GM21576 (cell line): Measurements from ENCODE around the gene SLCO3A1.

Source experiments
- ATAC-seq: cut with Tn5 transposase; IDR thresholded peaks from one replicate; pipeline ENCODE4 v1.9.1; 2021; ENCODE audit warnings: mild to moderate bottlenecking, moderate library complexity; ENCODE audit not compliant: unreplicated experiment

Gene SLCO3A1

GRCh38 chr15:92151168-92151567 is 297.7 kb downstream of the SLCO3A1 start:
- no peak for ATAC-seq

DNA sequence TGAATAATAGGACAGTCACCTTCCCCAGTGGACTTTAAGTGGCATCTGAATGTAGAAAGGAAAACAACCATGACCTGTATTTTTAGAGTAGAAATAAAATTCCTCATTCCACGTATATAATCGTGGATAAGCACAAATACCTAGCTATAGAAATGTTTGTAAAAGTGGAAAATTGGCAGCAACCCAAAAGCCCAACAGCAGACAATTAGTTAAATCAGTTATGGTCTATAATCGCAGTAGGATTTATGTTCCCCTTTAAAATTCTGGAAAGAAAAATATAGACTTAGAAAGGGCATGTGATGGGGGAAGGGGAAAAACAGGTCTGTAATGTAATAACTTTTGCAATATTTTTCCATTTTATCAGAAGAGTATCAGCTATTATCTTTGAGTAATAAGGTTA is 298.2 kb downstream of the SLCO3A1 start:
- ATAC-seq = no peak

GRCh38 chr15:92152983-92153382 is 299.5 kb downstream of the SLCO3A1 start:
- ATAC-seq = no peak

DNA sequence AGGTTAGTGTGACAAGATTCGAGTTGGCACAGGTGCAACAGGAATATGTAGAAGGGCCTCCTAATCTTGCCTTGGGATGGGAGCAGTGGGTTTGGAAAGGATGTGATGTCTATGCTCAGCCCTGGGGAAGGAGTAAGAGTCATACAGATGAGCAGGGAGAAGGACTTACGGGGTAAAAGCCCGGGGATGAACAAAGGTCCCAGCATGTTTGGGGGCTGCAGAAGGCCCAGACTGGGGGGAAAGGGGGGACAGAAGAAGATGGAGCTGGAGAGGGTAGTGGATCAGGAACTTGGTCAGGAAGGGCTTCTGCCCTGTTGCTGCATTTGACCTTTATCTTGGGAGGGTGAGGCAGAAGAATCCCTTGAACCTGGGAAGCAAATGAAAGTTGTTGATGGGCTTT is 300.1 kb downstream of the SLCO3A1 start:
- no peak for ATAC-seq

GRCh38 chr15:92155934-92156333 is 302.4 kb downstream of the SLCO3A1 start:
- ATAC-seq = no peak

DNA sequence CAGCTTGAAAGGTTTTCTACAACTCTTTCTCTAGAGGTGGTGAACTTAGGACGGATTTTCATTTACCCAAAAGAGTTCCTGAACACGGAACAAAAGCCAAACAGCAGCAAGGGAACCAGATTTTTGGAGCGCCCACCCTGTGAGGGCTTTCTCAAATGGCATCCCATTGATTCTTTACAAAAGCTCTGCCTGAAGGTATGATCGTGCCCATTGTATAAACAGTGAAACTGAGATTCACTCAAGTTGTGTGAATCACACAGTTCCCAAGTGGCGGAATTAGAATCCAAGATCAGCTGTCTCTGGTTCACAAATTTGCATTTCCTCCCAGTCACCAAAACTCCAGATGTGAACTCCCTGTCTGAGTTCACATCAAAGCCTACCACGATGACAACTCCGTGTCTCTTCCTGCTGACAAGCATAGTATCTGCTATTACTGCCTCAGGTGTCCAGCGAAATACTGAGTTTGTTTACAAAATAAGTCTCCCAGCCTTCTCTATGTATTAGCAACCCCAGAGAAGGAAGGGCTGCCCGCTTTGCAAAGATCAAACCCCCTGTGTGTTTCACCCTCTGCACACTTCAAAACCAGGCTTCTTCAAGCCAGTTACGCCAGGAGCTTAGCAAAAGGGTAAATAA is 304.3 kb downstream of the SLCO3A1 start:
- ATAC-seq = no peak

GRCh38 chr15:92158426-92158825 is 304.9 kb downstream of the SLCO3A1 start:
- peak; percentile 34 for ATAC-seq

- no peak for ATAC-seq
Measured at GRCh38 chr15:92159481-92159880, 306.0 kb downstream of the SLCO3A1 start.

DNA sequence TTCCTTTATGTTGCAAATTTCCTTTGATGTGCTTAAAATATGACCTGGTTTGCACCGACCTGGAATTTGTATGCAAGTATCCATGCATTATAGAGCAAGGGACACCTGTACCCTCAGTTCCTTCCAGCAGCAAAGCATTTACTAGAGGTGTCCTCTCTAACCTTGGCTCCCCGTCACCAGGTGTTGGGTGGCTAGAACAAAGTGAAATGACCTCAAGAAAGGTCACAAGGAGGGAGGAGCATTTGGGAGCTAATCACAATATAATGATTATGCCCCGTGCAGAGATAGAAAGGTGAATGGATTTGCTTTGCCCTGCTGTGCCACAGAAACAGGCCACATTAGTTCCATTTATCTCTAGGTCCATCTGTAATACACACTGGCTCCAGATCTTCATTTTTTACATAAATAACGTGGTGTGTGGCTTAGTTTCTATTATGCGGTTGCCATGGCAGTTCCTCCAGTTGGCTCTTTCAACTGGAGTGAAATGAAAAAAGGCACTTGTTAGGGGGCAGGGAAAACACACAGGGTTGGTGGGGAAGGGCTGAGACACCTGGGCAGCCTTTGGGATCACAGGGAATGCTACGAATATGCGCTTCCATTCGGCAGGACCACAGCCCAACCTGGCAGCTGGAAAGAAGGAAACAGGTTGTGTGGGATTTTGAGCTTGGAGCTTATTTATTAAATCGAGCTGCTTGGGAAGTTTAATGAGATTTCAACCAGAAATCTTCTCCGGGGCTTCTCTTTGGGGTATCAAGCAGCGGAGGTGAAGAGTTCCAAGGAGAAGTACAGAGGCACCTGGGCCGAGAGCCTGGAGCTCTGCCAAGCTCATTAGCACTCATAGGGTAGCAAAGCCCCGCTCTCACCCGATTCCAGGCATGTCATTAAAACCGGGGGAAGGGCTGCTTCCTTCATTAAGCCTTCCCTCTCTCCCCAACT is 306.7 kb downstream of the SLCO3A1 start:
- ATAC-seq = no peak

GRCh38 chr15:92161039-92161670 is 307.6 kb downstream of the SLCO3A1 start:
- peak; percentile 94 for ATAC-seq

DNA sequence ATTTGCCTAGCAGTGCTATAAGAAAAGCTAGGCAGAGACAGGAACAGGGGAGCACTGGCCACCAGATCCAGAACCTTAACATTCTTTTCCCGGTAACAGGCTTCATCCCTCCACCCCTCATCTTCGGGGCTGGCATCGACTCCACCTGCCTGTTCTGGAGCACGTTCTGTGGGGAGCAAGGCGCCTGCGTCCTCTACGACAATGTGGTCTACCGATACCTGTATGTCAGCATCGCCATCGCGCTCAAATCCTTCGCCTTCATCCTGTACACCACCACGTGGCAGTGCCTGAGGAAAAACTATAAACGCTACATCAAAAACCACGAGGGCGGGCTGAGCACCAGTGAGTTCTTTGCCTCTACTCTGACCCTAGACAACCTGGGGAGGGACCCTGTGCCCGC is 309.1 kb downstream of the SLCO3A1 start:
- ATAC-seq = no peak

GRCh38 chr15:92163641-92164040 is 310.1 kb downstream of the SLCO3A1 start:
- ATAC-seq = no peak

GRCh38 chr15:92164327-92165000 is 311.0 kb downstream of the SLCO3A1 start:
- ATAC-seq = no peak

- ATAC-seq = no peak
Measured at GRCh38 chr15:92165001-92165346, 311.5 kb downstream of the SLCO3A1 start.

DNA sequence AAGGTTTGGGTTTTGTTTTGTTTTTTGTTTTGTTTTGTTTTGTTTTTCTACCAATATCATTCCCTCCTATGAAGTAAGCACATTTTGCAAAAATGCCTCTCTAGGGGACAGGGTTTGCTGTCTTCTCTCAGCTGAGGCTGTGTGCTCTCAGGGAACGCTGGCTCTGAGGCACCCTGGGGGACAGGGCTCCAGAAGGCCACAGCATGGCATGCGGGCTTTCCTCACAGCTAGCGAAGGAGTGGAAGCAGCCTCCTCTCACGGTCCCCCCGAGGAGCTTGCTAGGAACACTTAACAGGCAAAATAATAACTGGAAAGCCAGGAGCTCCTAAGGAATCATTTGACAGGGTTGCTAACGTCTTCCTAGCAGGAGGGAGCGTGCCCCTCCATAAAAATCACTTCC is 312.5 kb downstream of the SLCO3A1 start:
- ATAC-seq = no peak

DNA sequence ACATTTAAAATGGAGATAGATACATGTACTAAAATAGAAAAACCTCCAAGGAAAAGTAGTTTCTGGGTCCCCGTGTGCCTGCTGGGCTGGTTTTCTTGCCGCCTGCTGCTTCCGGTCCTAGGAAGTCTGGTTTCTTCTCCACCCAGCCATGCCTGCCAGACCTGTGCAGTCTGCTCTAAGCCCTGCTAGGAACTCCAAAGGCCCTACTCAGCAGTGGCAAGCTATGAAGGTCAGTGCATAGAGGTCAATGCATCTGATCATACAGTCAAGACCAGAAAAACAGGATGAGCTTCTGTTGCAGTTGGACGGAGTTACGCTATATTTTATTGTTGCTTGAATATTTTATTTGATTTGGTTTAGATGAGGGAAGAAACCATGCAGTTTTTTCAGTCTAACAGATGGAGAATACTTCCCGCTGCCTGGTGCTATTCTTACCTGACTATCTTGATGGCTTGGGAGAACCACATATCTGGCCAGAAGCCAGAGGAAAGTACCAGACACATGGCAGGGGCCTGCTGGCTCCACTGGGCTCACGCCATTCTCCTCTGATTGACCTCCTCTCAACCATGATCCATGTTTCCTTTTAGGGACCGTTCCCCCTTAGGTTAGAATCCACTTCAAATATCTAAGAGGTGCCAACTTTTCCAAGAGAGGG is 313.4 kb downstream of the SLCO3A1 start:
- ATAC-seq = no peak

DNA sequence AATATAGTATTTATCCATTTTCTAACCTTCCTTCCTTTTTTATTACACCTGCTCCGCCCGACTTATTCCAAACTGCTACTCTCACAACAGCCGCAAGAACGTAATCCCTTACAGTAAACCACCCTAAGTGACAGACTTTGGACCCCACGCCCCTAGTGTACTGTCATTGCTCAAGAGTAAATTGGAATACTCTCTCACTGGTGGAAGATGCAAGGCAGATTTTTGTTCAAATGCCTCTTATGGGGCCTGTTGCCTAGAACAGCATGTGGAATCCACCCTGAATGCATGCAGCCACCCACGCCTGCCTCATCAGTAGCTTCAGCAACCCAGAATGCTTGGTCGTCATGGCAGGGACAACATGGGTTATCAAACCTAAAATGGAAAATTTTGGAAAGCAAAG is 313.9 kb downstream of the SLCO3A1 start:
- no peak for ATAC-seq

GRCh38 chr15:92168066-92168683 is 314.7 kb downstream of the SLCO3A1 start:
- no peak for ATAC-seq

DNA sequence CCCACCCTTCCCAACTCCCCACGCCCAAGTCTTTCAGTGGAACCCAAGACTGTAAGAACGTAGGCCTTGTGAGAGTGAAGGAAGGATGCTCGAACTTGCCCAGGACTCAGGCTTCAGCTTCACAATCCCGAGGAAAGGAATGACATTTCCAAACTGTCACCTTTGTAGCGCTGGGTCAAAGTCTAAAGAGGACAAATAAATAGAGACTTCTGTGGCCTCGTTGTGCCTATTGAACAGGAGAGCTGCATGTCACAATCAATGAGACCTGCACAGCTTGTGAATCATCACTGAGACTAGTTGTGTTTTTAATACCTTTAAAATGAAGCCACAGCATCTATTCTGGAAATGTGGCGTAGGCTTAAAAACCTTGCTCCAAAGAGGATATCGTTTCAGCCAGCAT is 317.4 kb downstream of the SLCO3A1 start:
- ATAC-seq = no peak

GRCh38 chr15:92178911-92179310 is 325.4 kb downstream of the SLCO3A1 start:
- ATAC-seq = no peak
